Muscle layer of colon (tissue), 2 donors: Measurements from ENCODE around the gene ING5.
"Not testable (repeated sequence)": the region's sequence is repeated elsewhere in the genome, so short reads cannot be mapped to it uniquely, and the experiment has no call there.

Experiments
- H3K27ac ChIP-seq: one replicate; pipeline ENCODE4 v1.7.0; 2013; ENCODE audit warnings: low read depth, mild to moderate bottlenecking, low read length, moderate library complexity
- H3K27me3 ChIP-seq, 2 donors: one replicate each; pipeline ENCODE4 v1.7.0; 2013; ENCODE audit warnings: low read length in 2 of 2, mild to moderate bottlenecking in 2 of 2; ENCODE audit not compliant: insufficient read depth in 2 of 2, control insufficient read depth in 1 of 2
- H3K36me3 ChIP-seq: one replicate; pipeline ENCODE4 v1.7.0; 2013; ENCODE audit warnings: mild to moderate bottlenecking, low read length; ENCODE audit not compliant: insufficient read depth
- H3K4me1 ChIP-seq: one replicate; pipeline ENCODE4 v1.7.0; 2013; ENCODE audit warnings: mild to moderate bottlenecking, low read length; ENCODE audit not compliant: insufficient read depth
- H3K4me3 ChIP-seq, 2 donors: one replicate each; pipeline ENCODE4 v1.7.0; 2013; ENCODE audit warnings: low read length in 2 of 2, low read depth in 1 of 2, mild to moderate bottlenecking in 1 of 2, moderate library complexity in 1 of 2
- H3K9ac ChIP-seq: one replicate; pipeline ENCODE4 v1.7.0; 2013; ENCODE audit warnings: low read length
- H3K9me3 ChIP-seq: one replicate; pipeline ENCODE4 v1.7.0; 2013; ENCODE audit warnings: mild to moderate bottlenecking, low read length
- donor health status: abdominal sarcoma.
- donor health status: Adenocarcinoma of cecum.

ING5 gene

DNA sequence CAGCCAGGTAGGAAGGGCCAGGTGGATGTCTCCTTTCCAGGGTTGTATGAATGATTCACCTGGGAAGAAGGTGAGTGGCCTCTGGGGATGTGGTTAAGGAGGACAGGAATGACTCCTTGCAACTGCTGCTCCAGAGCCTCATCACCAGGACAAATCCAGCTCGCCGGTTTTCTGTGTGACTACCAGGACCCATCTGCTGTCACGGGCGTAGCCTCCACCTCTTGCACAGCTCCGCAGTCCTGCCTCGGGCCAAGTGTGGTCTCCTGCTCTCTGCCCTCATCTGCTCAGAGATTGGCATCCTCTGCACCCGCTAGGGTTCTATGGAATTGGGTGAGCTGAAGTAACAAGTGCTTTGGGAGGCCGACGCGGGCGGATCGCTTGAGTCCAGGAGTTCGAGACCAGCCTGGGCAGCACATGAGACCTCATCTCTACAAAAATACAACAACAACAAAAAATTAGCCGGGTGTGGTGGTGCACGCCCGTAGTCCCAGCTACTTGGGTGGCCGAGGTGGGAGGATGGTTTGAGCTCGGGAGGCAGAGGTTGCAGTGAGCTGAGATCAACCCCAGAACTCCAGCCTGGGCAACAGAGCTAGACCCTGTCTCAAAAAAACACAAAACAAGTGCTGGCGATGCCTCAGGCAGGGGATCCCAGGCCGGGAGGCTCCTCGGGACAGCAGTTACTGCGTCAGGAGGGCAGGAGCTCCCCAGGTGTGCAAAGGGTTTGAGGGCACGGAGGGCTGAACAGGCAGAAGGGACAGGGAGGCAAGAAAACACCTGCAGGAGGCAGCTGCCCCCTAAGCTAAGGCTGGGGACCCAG lies 31.8 kb downstream of the ING5 start:
- no peaks in the 10 kb centered on the region for H3K9me3 ChIP-seq
- H3K4me3 ChIP-seq = peak overlapping the region; percentile 39 to 73
- no peak overlapping the region for H3K27ac ChIP-seq
- no peaks in the 10 kb centered on the region for H3K27me3 ChIP-seq
- H3K4me1 ChIP-seq = no peaks in the 10 kb centered on the region
- no peak overlapping the region for H3K9ac ChIP-seq
- H3K36me3 ChIP-seq = peaks cover 5% of the 10 kb centered on the region

DNA sequence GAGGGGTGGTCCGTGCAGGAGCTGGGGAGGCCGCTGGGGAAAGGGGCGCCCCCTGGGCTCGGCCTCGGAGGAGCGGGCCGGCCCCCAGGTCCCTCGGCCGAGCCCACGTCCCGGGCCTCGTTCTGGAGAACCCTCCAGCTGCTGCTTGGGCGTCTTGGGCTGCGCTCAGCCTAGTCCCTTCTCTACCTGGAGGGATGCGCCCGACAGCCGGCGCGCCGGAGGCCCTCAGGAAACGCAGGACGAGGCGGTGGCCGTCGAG lies 32.3 kb downstream of the ING5 start:
- Histone ChIP-seq H3K27ac (no peak overlapping the region), H3K4me3 (peak overlapping the region; percentile 39 to 73), H3K36me3 (peaks cover 6% of the 10 kb centered on the region), H3K27me3 (no peaks in the 10 kb centered on the region), H3K9ac (no peak overlapping the region), H3K9me3 (no peaks in the 10 kb centered on the region), H3K4me1 (no peaks in the 10 kb centered on the region)

DNA sequence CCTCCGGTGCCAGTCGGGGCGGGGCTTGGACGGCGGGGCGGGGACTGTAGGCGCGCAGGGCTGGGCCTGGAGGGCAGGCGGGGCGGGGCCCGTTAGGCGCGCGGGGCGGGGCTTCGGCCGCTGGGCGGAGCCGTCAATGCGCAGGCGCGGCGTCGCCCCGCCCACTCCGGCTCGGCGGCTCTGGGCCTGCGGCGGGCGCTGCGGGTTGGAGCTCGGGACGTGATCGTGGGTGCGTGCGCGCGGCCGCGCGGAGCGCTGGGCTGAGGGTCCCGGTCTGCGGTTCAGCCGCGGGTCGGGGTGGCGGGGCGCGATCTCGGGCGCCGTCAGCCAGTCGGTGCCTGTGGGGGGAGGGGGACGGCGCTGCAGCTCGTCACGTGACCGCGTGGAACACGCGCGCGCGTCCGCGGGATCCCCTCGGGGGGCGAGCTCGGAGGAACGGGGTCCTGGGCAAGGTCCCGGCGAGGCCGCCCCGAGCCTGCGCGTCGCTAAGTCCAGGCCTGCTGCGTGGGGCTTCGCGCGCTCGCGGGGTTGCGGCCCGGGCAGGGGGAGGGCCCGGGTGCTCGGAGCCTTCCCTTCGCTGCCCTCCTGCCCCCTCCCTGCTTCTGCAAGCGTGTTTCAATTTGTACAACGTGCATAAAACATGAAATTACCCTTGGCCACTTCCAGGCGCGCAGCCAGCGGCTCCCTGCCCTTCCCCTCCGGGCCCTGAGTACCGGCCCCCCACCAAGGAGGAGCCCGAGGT lies 32.8 kb downstream of the ING5 start, which contains the start of gene D2HGDH:
Gene D2HGDH (plus strand): TSS at position 164 of the 742 bp plus-strand sequence. CDS start 595 bp downstream, outside the sequence.
- no peak within 1 kb of the TSS for H3K9ac ChIP-seq
- no peaks in the 10 kb centered on the region for H3K9me3 ChIP-seq

DNA sequence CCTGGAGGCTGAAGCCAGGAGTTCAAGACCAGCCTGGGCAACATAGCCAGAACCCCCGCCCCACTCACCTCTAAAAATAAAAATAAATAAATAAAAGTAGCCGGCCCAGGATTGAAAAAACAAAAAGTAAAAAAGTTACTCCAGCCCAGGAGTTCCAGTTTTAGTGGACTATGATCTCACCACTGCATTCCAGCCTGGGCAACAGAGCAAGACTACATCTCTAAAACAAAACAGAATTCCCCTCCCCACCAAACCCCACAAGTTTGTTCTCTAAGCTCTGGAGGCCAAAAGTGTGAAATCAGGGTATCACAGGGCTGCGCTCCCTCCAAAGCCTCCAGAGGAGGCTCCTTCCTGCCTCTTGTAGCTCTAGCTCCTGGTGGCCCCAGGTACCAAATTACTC lies 34.3 kb downstream of the ING5 start:
- Histone ChIP-seq H3K27me3 (no peaks in the 10 kb centered on the region), H3K4me1 (no peaks in the 10 kb centered on the region), H3K36me3 (peaks cover 6% of the 10 kb centered on the region), H3K9me3 (no peaks in the 10 kb centered on the region), H3K4me3 (no peak overlapping the region), H3K27ac (no peak overlapping the region), H3K9ac (no peak overlapping the region)

More for the DNA sequence above, 32.8 kb downstream of the ING5 start, which contains the start of gene D2HGDH:
- peaks cover 6% of the 10 kb centered on the region for H3K36me3 ChIP-seq
- H3K4me1 ChIP-seq = no peaks in the 10 kb centered on the region
- H3K4me3 ChIP-seq = peak within 1 kb of the TSS; percentile 73
- no peaks in the 10 kb centered on the region for H3K27me3 ChIP-seq
- peak within 1 kb of the TSS; percentile 81 for H3K27ac ChIP-seq

DNA sequence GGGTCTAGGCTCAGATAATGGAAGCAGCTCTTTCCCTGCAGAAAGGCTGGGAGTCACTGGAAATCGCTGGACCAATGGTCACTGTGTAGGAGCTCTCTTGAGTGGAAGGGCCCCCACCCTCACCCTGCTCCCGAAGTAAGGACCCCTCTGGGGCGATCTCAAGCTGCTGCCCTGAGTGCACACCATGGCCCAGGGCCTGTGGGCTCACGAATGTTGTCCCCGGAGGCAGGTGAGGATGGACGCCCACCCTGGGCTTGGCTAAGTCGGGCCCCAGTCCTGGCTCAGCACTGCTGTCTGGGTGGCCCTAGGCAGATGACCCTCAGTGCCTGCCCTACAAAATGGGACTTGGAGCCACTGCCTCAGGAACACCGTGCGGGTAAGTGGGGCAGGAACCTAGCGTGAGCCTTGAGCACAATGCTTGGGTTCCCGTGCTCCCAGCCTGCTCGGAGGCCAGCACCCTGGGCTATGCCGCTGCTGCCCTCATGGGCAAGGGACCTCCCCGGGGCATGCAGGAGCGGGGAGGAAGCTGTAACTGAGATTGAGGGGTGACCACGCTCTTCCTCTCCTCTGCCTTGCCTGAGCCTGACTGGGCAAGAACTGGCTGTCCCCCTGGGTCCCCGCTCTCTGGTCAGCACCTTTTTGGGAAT lies 36.3 kb downstream of the ING5 start:
- no peaks in the 10 kb centered on the region for H3K9me3 ChIP-seq
- H3K4me1 ChIP-seq = no peaks in the 10 kb centered on the region
- no peaks in the 10 kb centered on the region for H3K27me3 ChIP-seq
- H3K4me3 ChIP-seq = no peak overlapping the region
- H3K9ac ChIP-seq = no peak overlapping the region
- H3K27ac ChIP-seq = no peak overlapping the region
- peaks cover 6% of the 10 kb centered on the region for H3K36me3 ChIP-seq

DNA sequence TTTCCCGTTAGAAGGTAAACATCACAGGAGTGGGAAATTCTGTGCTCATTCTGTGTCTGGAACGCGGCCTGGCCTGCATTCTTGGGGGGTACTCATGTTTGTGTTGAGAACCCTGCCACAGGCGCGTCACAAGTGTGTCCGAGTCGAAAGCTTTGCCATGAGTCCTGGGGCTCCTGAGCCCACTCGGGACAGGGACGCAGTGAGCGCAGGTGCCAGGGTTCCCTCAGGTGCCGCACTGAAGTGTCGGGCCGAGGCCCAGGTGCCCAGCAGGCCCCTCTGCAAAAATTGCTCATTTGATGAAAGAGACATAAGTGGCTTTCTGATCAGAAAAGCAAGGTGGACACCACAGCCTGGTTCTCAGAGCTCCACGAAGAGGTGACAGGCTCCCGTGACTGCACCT lies 37.3 kb downstream of the ING5 start:
- H3K9ac ChIP-seq = no peak overlapping the region
- H3K27me3 ChIP-seq = no peaks in the 10 kb centered on the region
- H3K4me3 ChIP-seq = no peak overlapping the region
- H3K36me3 ChIP-seq = peaks cover 6% of the 10 kb centered on the region
- no peak overlapping the region for H3K27ac ChIP-seq
- H3K9me3 ChIP-seq = no peaks in the 10 kb centered on the region
- no peaks in the 10 kb centered on the region for H3K4me1 ChIP-seq

DNA sequence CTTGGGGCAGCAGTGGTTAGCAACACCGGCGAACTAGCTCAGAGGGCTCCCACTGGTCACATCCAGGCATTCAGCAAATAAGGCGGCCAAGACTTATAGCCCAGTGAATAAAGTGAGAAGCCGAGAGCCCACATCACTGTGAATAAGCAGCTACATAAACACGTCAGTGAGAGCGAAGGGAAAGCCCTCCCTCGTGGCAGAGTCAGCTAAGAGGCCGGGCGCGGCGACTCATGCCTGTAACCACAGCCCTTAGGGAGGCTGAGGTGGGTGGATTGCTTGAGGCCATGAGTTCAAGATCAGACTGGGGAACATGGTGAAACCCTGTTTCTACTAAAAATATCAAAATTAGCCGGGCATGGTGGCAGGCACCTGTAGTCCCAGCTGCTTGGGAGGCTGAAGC lies 37.8 kb downstream of the ING5 start:
- Histone ChIP-seq H3K27me3 (no peaks in the 10 kb centered on the region), H3K4me1 (no peaks in the 10 kb centered on the region), H3K9me3 (no peaks in the 10 kb centered on the region), H3K4me3 (no peak overlapping the region), H3K27ac (no peak overlapping the region), H3K36me3 (peaks cover 9% of the 10 kb centered on the region), H3K9ac (no peak overlapping the region)

DNA sequence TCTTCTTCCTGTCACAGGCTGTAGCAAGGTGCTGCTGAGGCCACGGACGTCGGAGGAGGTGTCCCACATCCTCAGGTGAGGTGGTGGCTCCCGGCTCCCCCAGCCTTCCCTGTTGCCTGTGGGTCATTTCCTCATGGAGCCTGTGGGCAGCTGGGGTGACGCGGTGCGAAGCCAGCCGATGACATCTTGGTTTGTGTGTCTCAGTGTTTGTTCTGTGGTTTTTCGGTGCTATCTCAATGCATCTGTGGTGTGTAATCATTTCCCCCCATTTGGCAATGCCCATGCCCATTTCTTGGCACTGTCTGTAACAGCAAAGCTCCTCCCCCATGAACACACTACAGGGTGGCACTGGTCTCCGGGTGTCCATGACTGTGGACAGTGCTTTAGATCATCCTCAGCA lies 39.2 kb downstream of the ING5 start:
- Histone ChIP-seq H3K9me3 (no peaks in the 10 kb centered on the region), H3K9ac (no peak overlapping the region), H3K27ac (no peak overlapping the region), H3K27me3 (no peaks in the 10 kb centered on the region), H3K4me3 (no peak overlapping the region), H3K4me1 (no peaks in the 10 kb centered on the region), H3K36me3 (peaks cover 21% of the 10 kb centered on the region)

DNA sequence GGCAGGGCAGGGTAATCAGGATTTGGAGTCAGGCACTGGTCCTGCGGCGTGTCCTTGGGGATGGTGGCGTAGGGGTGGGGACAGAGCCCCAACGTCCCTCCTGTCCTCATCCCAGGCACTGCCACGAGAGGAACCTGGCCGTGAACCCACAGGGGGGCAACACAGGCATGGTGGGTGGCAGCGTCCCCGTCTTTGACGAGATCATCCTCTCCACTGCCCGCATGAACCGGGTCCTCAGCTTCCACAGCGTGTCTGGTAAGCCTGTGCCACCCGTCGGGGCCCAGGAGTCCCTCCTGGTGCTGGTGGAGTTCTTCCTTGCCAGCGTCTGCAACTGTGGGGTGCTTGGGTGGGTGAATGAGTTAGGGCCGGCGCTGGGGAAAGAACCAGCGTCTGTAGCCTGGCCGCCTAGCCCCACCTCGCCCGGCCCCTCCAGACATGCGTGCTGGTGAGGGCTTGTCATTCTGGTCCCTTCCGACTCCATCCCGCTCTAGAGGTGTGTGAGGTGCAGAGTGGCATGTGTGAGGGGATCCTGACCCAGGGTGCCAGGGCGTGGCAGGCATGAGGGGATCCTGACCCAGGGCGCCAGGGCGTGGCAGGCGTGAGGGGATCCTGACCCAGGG lies 40.6 kb downstream of the ING5 start:
- H3K4me3 ChIP-seq = no peak overlapping the region
- H3K9ac ChIP-seq = no peak overlapping the region
- H3K36me3 ChIP-seq = peaks cover 21% of the 10 kb centered on the region
- no peaks in the 10 kb centered on the region for H3K9me3 ChIP-seq
- no peak overlapping the region for H3K27ac ChIP-seq
- no peaks in the 10 kb centered on the region for H3K4me1 ChIP-seq
- no peaks in the 10 kb centered on the region for H3K27me3 ChIP-seq

DNA sequence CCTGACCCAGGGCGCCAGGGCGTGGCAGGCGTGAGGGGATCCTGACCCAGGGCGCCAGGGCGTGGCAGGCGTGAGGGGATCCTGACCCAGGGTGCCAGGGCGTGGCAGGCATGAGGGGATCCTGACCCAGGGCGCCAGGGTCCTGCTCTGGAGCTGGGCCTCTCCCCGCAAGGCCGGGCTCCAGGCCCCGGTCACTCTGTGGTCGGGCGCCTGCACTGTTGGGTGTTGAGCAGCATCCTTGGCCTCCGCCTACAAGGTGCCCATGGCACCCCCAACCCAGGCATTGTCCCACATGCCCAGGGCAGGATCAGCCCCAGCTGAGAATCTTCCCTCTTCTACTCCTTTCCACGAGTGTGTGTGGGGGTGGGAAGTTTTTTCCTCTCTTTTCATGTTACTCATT lies 41.2 kb downstream of the ING5 start:
- not testable (repeated sequence) for H3K27me3 ChIP-seq, H3K9ac ChIP-seq, H3K9me3 ChIP-seq, H3K4me3 ChIP-seq, H3K27ac ChIP-seq, H3K4me1 ChIP-seq
- H3K36me3 ChIP-seq = peaks cover 21% of the 10 kb centered on the region

DNA sequence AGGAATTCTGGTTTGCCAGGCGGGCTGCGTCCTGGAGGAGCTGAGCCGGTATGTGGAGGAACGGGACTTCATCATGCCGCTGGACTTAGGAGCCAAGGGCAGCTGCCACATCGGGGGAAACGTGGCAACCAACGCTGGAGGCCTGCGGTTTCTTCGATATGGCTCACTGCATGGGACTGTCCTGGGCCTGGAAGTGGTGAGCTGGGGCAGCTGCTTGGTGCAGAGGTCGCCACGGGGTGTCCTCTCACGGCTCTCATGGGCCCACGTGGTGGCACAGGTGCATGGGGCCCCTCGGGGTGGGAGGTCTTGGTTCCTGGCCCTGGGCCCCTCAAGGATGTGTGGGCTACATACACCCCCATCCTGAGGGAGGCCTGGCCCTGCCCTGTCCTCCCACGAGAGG lies 41.8 kb downstream of the ING5 start:
- no peak overlapping the region for H3K27ac ChIP-seq
- H3K27me3 ChIP-seq = no peaks in the 10 kb centered on the region
- no peaks in the 10 kb centered on the region for H3K4me1 ChIP-seq
- no peak overlapping the region for H3K9ac ChIP-seq
- peaks cover 16% of the 10 kb centered on the region for H3K36me3 ChIP-seq
- no peaks in the 10 kb centered on the region for H3K9me3 ChIP-seq
- H3K4me3 ChIP-seq = no peak overlapping the region
